SK-N-SH treated with all-trans-retinoic acid at 6 μM for 48 hours (cell line): ENCODE results near the gene NUP153.
"Not testable (repeated sequence)": the region's sequence is repeated elsewhere in the genome, so short reads cannot be mapped to it uniquely, and the experiment has no call there.

Experiments
- ATAC-seq: fragments of 200-7000 bp; cut with Tn5 transposase; 3 replicates; pipeline ENCODE4 v1.9.1; 2020; ENCODE audit warnings: mild to moderate bottlenecking, moderate library complexity
- BACH2 ChIP-seq: fragments of 250-450 bp; sonication (Bioruptor Pico); IDR thresholded peaks from 2 replicates; pipeline ENCODE4 v1.9.0; 2021; ENCODE audit warnings: mild to moderate bottlenecking, borderline replicate concordance
- CREB5 ChIP-seq: fragments of 250-450 bp; sonication (Bioruptor Pico); IDR thresholded peaks from 2 replicates; pipeline ENCODE4 v1.5.1; 2020; ENCODE audit warnings: low read depth, mild to moderate bottlenecking, moderate library complexity
- ESRRG ChIP-seq: fragments of 250-450 bp; sonication (Bioruptor Pico); IDR thresholded peaks from 2 replicates; pipeline ENCODE4 v1.6.1; 2021; ENCODE audit warnings: mild to moderate bottlenecking
- GLIS3 ChIP-seq: fragments of 250-450 bp; sonication (Bioruptor Pico); IDR thresholded peaks from 2 replicates; pipeline ENCODE4 v1.5.0; 2020; ENCODE audit warnings: mild to moderate bottlenecking, moderate library complexity
- OSR1 ChIP-seq: fragments of 250-450 bp; sonication (Bioruptor Pico); IDR thresholded peaks from 2 replicates; pipeline ENCODE4 v1.8.0; 2022; ENCODE audit warnings: moderate library complexity, mild to moderate bottlenecking, inconsistent platforms
- PATZ1 ChIP-seq: fragments of 250-450 bp; sonication (Bioruptor Pico); IDR thresholded peaks from 2 replicates; pipeline ENCODE4 v1.8.0; 2020; ENCODE audit warnings: mild to moderate bottlenecking, moderate library complexity, borderline replicate concordance
- POU6F1 ChIP-seq: fragments of 250-450 bp; sonication (Bioruptor Pico); IDR thresholded peaks from 2 replicates; pipeline ENCODE4 v1.8.0; 2021; ENCODE audit warnings: low read depth, mild to moderate bottlenecking, moderate library complexity, borderline replicate concordance
- PPARA ChIP-seq: fragments of 250-450 bp; sonication (Bioruptor Pico); IDR thresholded peaks from 2 replicates; pipeline ENCODE4 v1.5.0; 2020; ENCODE audit warnings: mild to moderate bottlenecking, borderline replicate concordance
- SNAI2 ChIP-seq: fragments of 250-450 bp; sonication (Bioruptor Pico); IDR thresholded peaks from 2 replicates; pipeline ENCODE4 v1.5.0; 2020; ENCODE audit warnings: mild to moderate bottlenecking, moderate library complexity
- TCF4 ChIP-seq: fragments of 250-450 bp; sonication (Bioruptor Pico); IDR thresholded peaks from 2 replicates; pipeline ENCODE4 v1.8.0; 2021; ENCODE audit warnings: mild to moderate bottlenecking, moderate library complexity, borderline replicate concordance
- TOX ChIP-seq: fragments of 250-450 bp; sonication (Bioruptor Pico); IDR thresholded peaks from 2 replicates; pipeline ENCODE4 v1.8.0; 2021; ENCODE audit warnings: mild to moderate bottlenecking, moderate library complexity, borderline replicate concordance
- TSHZ2 ChIP-seq: fragments of 250-450 bp; sonication (Bioruptor Pico); IDR thresholded peaks from 2 replicates; pipeline ENCODE4 v1.5.0; 2020; ENCODE audit warnings: mild to moderate bottlenecking, moderate library complexity
- ZC3H10 ChIP-seq: fragments of 250-450 bp; sonication (Bioruptor Pico); IDR thresholded peaks from 2 replicates; pipeline ENCODE4 v1.5.1; 2021; ENCODE audit warnings: mild to moderate bottlenecking, moderate library complexity
- ZFP3 ChIP-seq: fragments of 250-450 bp; sonication (Bioruptor Pico); IDR thresholded peaks from 2 replicates; pipeline ENCODE4 v1.5.0; 2020; ENCODE audit warnings: mild to moderate bottlenecking, moderate library complexity
- ZFP30 ChIP-seq: fragments of 450-650 bp; formaldehyde crosslinking; IDR thresholded peaks from 2 replicates; pipeline ENCODE4 v1.5.0; 2022; ENCODE audit warnings: mild to moderate bottlenecking, moderate library complexity
- ZNF565 ChIP-seq: fragments of 450-650 bp; formaldehyde crosslinking; conservative IDR thresholded peaks from 2 replicates; pipeline ENCODE4 v1.5.0; 2020; ENCODE audit warnings: low read depth, mild to moderate bottlenecking, moderate library complexity
- ZNF70 ChIP-seq: fragments of 450-650 bp; formaldehyde crosslinking; IDR thresholded peaks from 2 replicates; pipeline ENCODE4 v1.5.0; 2020; ENCODE audit warnings: mild to moderate bottlenecking, moderate library complexity
- ZNF8 ChIP-seq: fragments of 450-650 bp; formaldehyde crosslinking; IDR thresholded peaks from 2 replicates; pipeline ENCODE4 v1.5.0; 2020; ENCODE audit warnings: mild to moderate bottlenecking, moderate library complexity

NUP153 gene

DNA sequence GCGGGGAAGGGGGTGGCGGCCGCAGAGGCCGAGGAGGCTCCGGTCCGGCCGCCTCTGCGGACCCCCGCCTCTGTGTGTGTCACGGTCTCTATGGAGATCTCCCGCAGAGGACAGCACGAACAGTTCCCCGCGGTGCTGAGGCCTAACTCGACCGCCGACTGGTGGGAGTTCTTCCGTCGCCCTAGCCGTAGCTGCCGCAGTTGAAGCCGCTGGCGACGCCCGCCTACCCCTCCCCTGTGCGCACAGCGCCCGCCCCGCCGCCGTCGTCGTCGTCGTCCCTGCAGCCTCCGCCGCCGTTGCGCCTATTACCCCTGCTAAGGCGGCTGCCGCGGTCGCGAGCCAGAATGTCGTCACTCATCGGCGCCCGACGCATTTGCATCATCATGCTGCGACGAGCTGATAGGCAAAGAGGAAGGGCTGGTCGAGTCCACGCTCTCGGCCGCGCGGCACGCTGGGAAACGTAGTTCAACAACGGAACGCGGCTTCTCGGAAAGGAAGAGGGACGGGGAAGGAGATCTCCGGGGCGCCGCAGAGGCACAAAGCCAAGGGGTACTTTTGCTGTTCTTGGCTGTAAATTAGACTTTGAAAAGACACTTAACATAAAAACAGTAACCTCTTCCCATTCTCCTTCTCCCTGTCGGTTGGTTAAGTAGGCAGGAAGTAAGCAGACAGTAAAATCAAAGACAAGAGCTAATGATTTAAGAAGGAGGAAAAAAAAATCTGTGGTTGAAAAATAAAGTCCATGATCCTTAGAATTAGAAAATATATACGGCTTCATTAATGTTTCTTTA is at the start of gene NUP153:
Gene NUP153 (minus strand): TSS at position 346 of the 791 bp plus-strand sequence. CDS start 538 bp downstream, outside the sequence.
- ATAC-seq: peak; percentile 76
- TF ChIP-seq TSHZ2: 0 out of 2 replicates have a peak, but pooled peaks have one; percentile 14
- no peak for TF ChIP-seq GLIS3
- no peak for TF ChIP-seq TCF4 (CRISPR knock-in tag)

GRCh38 chr6:17754254-17754653 is 47.5 kb upstream of the NUP153 start:
- TF ChIP-seq CREB5 (CRISPR knock-in tag) (no peak), ZFP30 (CRISPR knock-in tag) (no peak), POU6F1 (CRISPR knock-in tag) (no peak), ZFP3 (CRISPR knock-in tag) (no peak), BACH2 (CRISPR knock-in tag) (no peak), TOX (no peak), GLIS3 (no peak), PPARA (CRISPR knock-in tag) (no peak), OSR1 (no peak), PATZ1 (CRISPR knock-in tag) (no peak), ZC3H10 (CRISPR knock-in tag) (no peak), TCF4 (CRISPR knock-in tag) (no peak), SNAI2 (CRISPR knock-in tag) (no peak), ESRRG (no peak)
- ATAC-seq: no peak

DNA sequence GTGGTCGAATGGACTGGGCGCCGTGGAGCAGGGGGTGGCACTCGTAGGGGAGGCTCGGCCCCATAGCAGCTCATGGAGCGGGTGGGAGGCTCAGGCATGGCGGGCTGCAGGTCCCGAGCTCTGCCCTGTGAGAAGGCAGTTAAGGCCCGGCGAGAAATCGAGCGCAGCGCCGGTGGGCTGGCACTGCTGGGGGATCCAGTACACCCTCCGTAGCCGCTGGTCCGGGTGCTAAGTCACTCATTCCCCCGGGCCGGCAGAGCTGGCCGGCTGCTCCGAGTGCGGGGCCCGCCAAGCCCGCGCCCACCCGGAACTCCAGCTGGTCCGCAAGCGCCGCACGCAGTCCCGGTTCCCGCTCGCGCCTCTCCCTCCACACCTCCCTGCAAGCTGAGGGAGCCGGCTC is 38.6 kb upstream of the NUP153 start:
- ATAC-seq: not testable (repeated sequence)

DNA sequence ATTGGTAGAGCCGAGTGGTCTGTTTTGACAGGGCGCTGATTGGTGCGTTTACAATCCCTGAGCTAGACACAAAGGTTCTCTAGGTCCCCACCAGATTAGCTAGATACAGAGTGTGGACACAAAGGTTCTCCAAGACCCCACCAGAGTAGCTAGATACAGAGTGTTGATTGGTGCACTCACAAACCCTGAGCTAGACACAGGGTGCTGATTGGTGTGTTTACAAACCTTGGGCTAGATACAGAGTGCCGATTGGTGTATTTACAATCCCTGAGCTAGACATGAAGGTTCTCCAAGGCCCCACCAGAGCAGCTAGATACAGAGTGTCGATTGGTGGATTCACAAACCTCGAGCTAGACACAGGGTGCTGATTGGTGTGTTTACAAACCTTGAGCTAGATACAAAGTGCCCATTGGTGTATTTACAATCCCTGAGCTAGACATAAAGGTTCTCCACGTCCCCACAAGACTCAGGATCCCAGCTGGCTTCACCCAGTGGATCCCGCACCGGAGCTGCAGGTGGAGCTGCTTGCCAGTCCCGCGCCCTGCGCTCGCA is 38.1 kb upstream of the NUP153 start:
- ATAC-seq: not testable (repeated sequence)

GRCh38 chr6:17744019-17744756 is 37.5 kb upstream of the NUP153 start:
- no peak for TF ChIP-seq CREB5 (CRISPR knock-in tag)
- TF ChIP-seq ZFP3 (CRISPR knock-in tag): no peak
- TF ChIP-seq BACH2 (CRISPR knock-in tag): no peak
- no peak for TF ChIP-seq ZNF8 (CRISPR knock-in tag)
- TF ChIP-seq ZNF70 (CRISPR knock-in tag): no peak
- no peak for TF ChIP-seq TOX
- no peak for TF ChIP-seq POU6F1 (CRISPR knock-in tag)
- no peak for TF ChIP-seq SNAI2 (CRISPR knock-in tag)
- TF ChIP-seq ZNF565 (CRISPR knock-in tag): no peak
- ATAC-seq: no peak
